MM.1S (cell line): Measurements from ENCODE around the gene PLA2R1.

Source experiments
- CTCF ChIP-seq: fragments of 300-600 bp; sonication (generic); IDR thresholded peaks from 2 replicates; pipeline ENCODE4 v1.5.1; 2016; ENCODE audit warnings: antibody characterized with exemption, low read length, mixed read lengths
- EZH2 ChIP-seq: fragments of 300-600 bp; sonication (generic); optimal IDR thresholded peaks from 2 replicates; pipeline ENCODE3; 2017; ENCODE audit warnings: low read depth, mild to moderate bottlenecking, antibody characterized with exemption, low read length, mixed read lengths

DNA sequence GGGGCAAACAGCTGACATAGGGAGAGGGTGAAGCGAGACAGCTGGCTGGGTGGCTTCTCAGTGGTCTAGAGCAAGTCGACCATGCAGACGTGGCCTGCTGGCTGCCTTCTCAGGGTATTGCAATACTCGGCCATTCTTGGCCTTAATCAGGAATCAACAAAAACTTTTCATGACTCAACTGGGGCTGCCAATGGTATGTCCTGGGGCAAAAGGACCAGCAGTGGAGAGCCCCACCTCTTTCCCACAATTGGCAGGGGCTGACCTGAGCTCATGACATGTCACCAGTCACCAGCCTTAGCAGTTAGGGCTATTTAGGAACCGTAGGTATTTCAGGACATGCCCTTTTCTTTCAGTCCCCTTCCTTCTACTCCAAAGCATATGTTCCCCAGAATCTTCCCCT lies 19.1 kb downstream of the PLA2R1 start:
- TF ChIP-seq CTCF = no peak
- TF ChIP-seq EZH2 = no peak
